ENCODE results near the gene CKAP5.

DNA sequence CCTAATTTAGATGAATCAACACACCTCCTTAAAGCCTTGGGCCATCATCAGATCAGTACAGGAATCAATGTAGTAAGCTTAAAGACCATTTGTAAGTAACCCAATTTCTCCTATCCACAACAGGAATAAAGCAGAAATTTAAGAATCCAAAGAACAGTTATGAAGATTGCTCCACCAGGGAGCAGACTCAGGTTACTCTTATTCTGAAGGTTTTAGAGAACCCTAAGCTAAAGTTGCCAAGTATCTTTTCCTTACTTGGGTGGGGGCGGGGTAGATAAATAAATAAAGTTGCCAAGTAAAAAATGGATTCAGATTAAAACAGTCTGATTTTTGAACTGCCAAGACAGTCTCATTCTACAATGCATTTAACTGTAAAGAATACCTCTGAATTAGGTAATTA is 18.1 kb downstream of the CKAP5 start:
- no peak for TF ChIP-seq POLR2A (IDR thresholded peaks at IDR 0.05; ENCODE audit: low read depth, low read length)
- no peak for TF ChIP-seq POLR2AphosphoS5 (IDR thresholded peaks at IDR 0.05; ENCODE audit: low read depth, low read length)
- TF ChIP-seq TAF1 (IDR thresholded peaks at IDR 0.05; ENCODE audit: borderline replicate concordance, low read depth, low read length): no peak
